Measurements from ENCODE around the gene LCMT2. TPM values are rescaled to one million over a fixed set of nuclear protein-coding genes. Genes with fewer than 3 reads are reported as not detected.

The LCMT2 gene, protein sequence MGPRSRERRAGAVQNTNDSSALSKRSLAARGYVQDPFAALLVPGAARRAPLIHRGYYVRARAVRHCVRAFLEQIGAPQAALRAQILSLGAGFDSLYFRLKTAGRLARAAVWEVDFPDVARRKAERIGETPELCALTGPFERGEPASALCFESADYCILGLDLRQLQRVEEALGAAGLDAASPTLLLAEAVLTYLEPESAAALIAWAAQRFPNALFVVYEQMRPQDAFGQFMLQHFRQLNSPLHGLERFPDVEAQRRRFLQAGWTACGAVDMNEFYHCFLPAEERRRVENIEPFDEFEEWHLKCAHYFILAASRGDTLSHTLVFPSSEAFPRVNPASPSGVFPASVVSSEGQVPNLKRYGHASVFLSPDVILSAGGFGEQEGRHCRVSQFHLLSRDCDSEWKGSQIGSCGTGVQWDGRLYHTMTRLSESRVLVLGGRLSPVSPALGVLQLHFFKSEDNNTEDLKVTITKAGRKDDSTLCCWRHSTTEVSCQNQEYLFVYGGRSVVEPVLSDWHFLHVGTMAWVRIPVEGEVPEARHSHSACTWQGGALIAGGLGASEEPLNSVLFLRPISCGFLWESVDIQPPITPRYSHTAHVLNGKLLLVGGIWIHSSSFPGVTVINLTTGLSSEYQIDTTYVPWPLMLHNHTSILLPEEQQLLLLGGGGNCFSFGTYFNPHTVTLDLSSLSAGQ
- total RNA-seq = 7.0 and 7.4 TPM in 2 replicates

DNA sequence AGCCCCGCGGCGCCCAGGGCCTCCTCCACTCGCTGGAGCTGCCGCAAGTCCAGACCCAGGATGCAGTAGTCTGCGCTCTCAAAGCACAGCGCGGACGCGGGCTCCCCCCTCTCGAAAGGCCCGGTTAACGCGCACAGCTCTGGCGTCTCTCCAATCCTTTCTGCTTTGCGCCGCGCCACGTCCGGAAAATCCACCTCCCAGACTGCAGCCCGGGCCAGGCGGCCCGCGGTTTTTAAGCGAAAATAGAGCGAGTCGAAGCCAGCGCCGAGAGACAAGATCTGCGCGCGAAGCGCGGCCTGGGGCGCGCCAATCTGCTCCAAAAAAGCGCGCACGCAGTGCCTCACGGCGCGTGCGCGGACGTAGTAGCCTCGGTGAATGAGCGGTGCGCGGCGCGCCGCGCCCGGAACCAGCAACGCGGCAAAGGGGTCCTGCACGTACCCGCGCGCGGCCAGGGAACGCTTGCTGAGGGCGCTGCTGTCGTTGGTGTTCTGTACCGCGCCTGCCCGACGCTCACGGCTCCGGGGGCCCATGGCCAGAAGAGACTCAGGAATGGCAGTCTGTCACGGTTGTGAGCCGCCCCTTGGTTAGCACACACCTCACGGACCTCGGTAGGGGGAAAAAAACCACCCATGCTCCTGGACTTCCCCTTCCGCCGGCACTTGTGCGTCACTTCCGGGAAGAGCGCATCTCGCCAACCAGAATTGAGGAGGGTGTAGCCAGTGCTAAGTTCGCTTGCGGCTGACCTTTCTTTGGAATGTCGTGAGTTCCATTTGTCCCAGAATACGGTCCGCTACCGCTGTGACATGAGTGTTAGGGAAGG lies at the start of gene LCMT2:
Gene LCMT2, minus strand, starts transcription at position 614 of the 820 bp plus-strand sequence. Its CDS starts 84 bp downstream, at position 530.

DNA sequence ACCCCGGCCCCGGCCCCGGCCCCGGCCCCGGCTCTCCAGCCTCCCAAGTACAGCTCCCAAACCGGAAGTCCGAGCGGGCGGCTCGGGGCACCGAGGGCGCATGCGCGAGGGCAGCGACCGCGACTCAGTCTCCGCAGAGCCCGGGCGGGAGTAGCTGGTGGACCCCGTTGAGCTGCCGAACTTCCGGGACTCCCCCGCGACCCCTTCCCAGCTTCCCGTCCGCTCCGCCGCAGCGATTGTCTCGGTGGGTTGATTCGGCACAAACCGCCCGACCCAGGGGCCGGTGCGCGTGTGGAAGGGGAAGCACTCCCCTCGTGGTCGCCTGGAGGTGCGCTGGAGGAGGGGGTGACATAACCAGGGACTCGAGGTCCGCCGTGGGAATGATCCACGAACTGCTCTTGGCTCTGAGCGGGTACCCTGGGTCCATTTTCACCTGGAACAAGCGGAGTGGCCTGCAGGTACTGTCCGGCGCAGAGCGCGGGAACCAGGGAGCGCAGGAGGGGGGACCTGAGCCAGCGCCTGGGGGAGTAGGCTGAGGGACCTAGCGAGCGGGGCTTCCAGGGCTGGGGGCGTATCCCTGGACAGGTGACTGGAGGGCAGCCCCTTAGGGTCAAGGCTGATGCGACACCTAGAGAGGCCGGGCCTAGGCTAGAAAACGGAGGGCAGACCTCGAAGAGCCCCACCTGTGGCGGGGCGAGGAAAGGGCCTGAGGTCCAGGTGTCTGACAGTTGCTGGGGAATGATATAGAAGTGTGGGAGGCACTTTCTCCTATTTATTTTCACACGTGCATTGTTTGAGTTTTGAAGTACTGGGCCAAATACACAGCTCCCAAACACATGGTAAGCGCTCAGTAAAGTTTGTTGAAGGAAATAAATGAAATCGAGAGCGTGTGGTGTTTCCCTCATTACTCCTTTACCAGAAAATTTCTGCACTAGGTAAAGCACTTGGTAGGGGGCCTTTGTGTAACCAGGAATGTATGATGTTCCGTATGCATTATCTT lies 40.9 kb upstream of the LCMT2 start, which contains the start of the genes TUBGCP4 and ZSCAN29:
Gene TUBGCP4, plus strand, starts transcription at position 127 of the 1,000 bp plus-strand sequence. Its CDS starts 254 bp downstream, at position 381.
Gene ZSCAN29, minus strand, starts transcription at position 69 of the 1,000 bp plus-strand sequence. CDS start 1,130 bp downstream, outside the sequence.

DNA sequence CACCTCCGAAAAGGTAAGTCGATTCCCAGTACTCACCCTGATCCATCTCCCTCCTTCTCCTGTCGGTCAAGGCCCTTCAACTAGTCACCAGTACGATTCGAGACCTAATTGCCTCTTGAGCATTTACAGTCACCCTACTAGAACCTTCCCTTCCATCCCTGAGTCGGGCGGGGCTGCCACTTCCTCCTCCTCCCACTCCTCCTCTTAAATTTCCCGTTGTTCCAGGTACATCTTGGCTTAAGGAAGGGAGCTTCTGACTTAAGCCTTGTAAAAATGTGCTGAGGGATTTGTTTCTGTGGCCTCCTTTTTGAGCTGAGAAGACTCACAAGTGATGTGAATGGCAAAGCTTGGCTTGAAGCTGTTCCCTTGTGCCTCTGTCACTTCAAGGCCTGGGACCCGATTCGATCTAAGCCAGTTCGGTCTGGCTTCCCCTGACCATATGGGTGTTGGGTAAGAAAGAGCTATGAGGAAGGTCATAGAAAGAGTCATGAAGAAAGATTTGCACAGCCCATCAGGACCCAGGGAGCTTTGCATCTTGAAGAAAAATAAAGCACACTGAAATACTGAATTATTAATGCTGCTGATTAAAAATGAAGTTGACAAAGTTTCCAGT lies 28.1 kb downstream of the LCMT2 start, which contains the start of gene TGM7:
Gene TGM7, minus strand, starts transcription at position 51 of the 613 bp plus-strand sequence.

Other genes starting within 250 kb of the LCMT2 start
- gene UBR1, start 224.5 kb downstream of the LCMT2 start, total RNA-seq = 41.3 TPM in 2 replicates
- gene TMEM62, start 197.0 kb downstream of the LCMT2 start, total RNA-seq = 9.8 and 12.0 TPM in 2 replicates
- 55.8 and 82.6 TPM in 2 replicates for gene CCNDBP1, start 145.2 kb downstream of the LCMT2 start, total RNA-seq
- not detected in 2 replicates for gene EPB42, start 109.6 kb downstream of the LCMT2 start, total RNA-seq
- gene TGM5, start 63.6 kb downstream of the LCMT2 start, total RNA-seq = not detected in 2 replicates
- not detected in 2 replicates for gene TGM7, start 28.3 kb downstream of the LCMT2 start, total RNA-seq
- gene ZSCAN29, start 40.5 kb upstream of the LCMT2 start, total RNA-seq = 18.1 and 22.4 TPM in 2 replicates
- 9.8 and 14.2 TPM in 2 replicates for gene TUBGCP4, start 40.5 kb upstream of the LCMT2 start, total RNA-seq
- gene TP53BP1, start 162.6 kb upstream of the LCMT2 start, total RNA-seq = 106 and 141 TPM in 2 replicates
- gene MAP1A, start 187.0 kb upstream of the LCMT2 start, total RNA-seq = 60.0 and 132 TPM in 2 replicates